ENCODE results near the gene QSOX2.
A peak's percentile ranks its signal among the peaks of the same experiment; 100 is the strongest.
"Not testable (repeated sequence)": the region's sequence is repeated elsewhere in the genome, so short reads cannot be mapped to it uniquely, and the experiment has no call there.

QSOX2 gene

GRCh38 chr9:136250676-136251075 is 5.1 kb upstream of the QSOX2 start:
- no peak for DNase-seq

GRCh38 chr9:136249877-136250559 is 4.4 kb upstream of the QSOX2 start:
- no peak for DNase-seq

DNA sequence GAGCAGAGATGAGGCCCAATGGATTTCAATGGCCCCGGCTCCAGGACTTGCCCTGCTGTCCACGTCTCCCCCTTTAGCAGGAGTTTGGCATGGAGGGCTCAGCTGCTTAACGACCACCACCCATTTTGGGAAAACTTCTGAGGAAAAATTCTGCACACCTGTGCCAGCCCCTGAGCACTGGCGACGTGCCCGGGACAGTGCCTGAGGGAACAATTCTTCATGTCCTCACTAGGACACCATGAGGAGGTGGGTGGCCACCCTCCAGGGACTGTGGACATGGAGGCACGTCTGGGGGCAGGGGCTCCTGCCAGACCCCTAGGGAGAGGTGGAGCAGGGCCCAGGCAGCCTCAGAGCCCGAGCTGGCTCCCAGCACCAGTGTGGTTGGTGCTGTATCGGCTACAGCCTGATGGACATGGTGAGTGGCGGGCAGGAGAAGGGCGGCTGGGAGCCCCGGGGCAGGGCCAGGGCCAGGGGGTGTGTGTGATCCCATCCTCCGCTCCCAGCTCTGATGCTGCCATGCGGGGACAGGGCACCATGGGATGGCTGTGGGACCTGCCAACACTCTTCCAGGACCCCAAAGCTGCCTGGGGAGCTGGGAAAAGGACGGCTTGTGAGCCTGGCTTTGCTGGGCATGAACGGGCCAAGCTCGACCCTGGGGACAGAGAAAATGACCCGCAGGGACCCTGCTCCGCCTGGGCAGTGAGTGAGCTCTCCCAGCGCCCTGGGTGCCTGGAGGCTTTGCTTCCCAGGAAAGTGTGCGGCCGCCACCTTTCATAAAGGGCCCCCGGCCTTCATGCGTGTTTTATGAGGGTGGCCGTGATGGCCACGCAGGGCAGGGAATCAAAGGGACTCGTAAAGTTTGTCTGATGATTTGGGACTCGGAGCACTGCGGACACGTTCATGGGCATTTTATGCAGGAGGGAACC is 3.6 kb upstream of the QSOX2 start:
- no peak for DNase-seq

DNA sequence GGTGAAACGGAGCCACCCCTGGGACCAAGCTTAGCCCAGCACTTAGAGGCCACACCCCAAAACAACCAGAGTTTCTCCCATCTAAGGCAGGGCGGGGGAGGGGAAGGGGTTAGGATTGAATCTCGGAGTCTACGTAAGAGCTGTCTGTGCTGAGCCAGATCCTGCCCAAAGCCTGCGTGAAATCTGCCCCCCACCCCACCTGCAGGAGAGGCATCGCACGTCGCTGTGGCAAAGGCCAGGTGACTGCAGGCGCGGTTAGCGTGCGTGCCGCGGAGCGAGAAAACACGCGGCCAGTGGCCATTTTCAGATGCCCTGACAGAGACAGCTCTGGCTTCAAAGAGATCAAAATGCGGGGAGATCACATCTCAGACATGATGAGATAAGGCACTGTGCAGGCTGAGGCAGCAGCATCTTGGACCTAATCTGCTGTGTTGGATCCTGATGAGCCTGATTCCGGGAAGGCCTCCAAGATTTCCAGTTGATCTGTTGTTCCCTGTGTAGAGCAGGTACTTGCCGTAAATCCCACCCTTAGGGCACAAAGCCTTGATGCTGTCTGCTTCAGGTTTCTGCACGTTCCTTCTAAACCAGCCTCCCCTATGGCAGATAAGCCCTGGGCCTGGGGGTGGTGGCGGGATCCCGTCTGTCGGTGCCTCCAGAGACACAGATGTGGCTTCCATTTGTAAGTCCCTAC is 2.5 kb upstream of the QSOX2 start:
- DNase-seq = no peak

- no peak for DNase-seq
These were observed 1.9 kb upstream of the QSOX2 start for GRCh38 chr9:136247551-136247916.

DNA sequence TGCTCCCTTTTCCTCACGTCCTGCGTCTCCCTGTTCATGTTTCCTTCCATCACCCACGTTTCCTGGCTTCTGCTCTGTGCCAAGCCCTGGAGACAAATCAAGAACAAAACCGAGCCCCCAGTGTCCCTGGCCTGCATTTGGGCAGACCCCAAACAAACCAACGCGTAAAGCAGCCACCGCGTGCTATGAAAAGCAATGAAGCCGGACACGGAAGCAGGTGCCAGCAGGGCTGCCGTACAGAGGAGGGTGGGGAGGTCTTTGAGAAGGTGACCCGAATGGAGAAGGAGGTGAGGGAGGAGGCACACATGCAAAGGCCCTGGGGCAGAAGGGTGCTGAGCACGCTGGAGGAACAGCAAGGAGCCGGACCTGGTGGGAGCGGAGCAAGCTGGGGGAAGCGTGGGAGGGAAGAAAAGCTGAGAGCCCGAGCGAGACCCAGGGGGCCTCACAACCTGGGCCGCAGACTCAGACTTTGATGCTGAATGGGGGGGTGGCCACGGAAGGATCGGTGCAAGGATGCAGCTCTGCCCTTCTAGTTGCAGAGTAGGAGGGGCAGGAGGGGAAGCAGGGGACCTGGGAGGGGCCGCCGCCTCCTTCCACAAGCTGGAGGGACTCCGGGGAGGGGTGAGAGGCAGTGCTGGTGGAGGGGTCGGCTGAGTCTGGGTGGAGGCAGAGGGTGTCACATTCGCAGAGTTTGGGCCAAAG is 1.4 kb upstream of the QSOX2 start:
- DNase-seq = no peak

GRCh38 chr9:136244969-136245218 is 718 bp downstream of the QSOX2 start:
- DNase-seq = no peak

DNA sequence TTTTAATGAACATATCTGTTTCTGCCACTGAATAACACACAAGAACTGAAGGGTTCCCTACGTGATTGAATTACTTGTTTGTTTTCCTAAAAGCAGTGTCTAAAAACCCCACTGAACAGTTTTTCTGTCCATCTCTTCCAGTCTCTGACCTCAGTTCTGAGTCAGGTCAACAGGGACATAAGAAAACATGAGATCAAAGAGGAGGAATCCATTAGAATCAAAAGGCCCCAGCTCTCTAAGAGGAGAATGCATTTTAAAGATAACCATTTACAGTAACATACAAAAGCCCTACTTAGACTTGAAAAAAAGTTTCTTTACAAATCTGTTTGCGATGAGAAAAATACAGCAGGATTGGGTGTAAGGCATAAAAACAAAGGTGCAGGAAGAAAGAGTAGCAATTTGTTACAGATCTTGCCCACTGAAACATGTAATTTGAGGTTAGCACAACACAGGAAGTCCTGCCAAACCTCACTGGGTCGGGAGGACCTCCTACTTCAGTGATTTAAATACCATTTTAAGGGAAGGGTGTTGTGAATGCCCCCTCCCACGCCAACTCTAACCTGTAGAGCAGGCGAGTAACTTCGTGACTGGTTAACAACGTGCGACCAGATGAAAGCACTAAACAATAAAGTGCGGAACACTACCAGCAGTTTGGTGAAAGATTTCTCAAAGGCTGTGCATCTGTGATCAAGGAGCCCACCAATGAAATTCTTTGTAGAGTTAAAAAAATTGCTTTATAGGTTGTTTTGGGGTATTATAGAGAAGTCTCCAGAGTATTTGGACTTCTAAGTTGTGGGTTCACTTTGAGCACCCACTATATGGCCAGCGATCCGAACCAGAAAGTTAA is 1.3 kb downstream of the QSOX2 start:
- peak; percentile 23 for DNase-seq

- no peak for DNase-seq
These were observed 2.0 kb downstream of the QSOX2 start for GRCh38 chr9:136243631-136244030.

DNA sequence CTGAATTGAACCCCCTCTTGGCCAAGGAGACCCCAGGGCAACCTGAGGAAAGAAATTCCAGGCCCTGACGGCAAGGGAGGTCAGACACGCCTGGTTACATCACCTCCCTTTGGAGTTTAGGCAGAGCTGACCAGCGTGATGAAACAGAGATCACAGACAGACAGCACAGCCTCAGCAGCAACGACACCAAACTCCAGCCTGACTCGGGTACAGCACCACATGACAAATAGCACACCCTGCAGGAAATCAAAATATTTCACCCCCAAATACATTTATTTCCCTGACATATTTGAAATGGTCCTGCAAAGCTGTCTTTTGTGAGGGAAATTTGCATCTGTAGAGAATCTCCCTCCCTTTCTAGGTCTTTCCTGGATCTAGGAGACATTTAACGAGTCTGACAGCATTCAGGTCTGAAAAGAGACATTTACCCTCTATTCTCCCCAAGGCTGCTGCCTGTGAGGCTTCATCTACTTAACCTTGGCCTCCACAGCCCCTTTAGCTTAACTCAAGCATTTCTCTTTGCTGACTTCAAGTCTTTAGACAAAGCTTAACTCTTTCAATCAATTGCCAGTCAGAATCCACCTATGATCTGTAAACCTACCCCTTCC is 2.6 kb downstream of the QSOX2 start:
- DNase-seq = no peak

DNA sequence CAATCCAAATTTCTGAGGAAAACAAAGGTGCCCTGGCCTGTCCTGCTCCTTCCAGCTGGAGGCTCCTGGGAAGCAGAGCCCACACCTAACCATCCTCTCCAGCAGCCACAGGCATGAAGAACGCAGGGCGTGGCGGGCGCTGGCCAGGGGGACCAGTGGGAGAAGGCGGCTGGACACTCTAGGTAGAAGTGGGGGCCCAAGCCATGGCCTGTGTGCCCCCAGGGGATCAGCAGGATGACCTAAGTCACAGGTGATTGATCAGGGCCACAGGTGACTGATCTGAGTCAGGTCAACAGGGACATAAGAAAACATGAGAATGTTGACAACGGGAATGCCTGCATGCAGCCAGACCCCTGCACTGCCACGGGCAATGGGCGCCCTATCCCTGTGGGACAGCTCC is 3.4 kb downstream of the QSOX2 start:
- no peak for DNase-seq

DNA sequence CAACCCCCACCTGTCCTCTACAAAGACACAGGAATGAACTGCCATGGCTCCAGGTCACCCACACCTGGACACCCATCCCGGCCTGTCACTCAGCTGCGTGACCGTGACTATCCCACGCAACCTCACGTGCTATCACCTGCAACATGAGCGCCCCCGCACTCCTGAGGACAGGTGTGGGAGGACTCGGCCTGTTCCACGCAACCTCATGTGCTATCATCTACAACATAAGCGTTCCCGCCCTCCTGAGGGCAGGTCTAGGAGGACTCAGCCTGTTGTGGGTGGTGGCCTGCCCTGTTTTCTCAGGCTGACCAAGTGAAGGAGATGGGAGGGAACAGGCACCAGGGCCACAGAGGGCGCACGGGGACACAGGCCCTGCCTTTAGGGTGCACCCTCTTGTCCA is 4.1 kb downstream of the QSOX2 start:
- DNase-seq = no peak

- no peak for DNase-seq
These were observed 4.7 kb downstream of the QSOX2 start for GRCh38 chr9:136240941-136241340.

DNA sequence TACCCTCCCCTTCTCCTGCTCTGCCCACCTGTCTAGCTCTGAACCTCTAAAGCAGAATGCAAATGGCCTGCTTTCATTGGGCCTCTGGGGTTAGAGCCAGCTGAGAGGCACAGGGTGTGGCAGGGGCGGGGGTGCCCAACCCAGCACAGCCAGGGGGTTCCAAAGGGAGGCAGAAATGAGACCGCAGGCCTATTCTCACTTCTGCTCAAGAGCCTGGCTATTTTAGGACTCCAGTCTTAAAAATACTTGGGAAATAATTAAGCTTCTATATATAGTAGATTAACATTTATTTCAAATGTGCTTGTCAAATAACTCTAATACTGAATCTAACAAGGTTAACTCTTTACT is 5.7 kb downstream of the QSOX2 start:
- no peak for DNase-seq

- no peak for DNase-seq
These were observed 6.3 kb downstream of the QSOX2 start for GRCh38 chr9:136239135-136239982.

DNA sequence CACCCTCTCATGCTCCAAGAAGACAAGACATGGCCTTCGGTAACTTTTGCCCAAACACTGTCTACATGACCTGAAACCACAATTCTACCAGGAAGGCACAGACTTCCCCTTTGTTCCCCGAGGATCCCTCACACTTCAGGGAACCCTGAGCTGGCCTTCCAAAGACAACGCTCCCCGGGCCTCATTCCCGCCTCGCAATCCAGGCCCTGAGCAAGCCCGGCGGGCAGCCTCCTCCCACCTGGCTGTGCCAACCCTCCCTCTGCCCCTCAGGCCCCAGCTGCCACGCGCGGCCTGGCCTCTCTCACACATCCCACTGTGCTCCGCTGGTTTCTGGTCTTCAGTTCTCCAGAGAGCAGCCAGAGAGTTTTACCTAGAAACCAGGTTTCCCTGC is 7.3 kb downstream of the QSOX2 start:
- no peak for DNase-seq

DNA sequence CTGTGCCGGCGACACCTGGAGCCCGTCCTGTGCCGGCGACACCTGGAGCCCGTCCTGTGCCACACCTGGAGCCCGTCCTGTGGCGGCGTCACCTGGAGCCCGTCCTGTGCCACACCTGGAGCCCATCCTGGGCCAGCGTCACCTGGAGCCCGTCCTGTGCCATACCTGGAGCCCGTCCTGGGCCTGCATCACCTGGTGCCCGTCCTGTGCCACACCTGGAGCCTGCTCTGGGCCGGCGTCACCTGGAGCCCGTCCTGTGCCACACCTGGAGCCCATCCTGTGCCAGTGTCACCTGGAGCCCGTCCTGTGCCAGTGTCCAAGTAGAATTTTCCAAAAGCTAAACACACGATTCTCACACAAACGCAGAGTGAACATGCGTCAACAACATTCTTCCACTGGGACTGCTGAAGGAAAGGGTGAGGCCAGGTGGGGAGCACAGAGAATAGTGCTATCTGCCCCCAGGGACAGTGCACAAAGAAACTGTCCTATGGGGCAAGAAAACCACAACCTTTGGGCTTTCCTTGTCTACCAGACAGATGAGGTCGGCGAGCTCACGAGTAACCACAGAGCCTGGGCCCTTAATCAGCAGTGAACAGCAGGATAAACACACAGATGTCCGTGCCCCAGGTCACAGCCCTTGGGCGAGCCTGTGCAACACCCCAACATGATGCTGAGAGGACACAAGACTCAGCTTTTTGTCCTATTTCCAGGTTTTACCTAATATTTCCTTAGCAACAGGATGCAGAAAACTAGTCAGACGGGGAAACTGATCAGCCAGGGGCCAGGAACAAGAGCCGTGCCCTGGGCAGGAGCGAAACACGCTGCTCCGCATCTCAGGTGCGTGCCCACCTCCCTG is 7.9 kb downstream of the QSOX2 start:
- DNase-seq = peak; percentile 66

DNA sequence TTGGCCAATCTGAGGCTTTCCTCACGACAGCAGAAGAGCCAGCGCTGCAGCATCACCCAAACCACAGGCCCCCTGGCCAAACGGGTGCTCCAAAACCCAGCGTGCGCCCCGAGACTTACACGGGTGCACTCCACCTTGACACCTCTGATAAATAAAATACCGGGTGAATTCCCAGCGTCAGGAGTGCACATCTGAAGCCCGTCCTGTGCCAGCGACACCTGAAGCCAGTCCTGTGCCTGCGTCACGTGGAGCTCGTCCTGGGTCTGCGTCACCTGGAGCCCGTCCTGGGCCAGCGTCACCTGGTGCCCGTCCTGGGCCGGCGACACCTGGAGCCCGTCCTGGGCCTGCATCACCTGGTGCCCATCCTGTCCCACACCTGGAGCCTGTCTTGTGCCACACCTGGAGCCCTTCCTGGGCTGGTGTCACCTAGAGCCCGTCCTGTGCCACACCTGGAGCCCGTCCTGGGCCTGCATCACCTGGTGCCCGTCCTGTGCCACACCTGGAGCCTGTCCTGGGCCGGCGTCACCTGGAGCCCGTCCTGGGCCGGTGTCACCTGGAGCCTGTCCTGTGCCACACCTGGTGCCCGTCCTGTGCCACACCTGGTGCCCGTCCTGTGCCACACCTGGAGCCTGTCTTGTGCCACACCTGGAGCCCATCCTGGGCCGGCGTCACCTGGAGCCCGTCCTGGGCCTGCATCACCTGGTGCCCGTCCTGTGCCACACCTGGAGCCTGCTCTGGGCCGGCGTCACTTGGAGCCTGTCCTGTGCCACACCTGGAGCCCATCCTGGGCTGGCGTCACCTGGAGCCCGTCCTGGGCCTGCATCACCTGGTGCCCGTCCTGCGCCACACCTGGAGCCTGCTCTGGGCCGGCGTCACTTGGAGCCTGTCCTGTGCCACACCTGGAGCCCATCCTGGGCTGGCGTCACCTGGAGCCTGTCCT is 8.9 kb downstream of the QSOX2 start:
- not testable (repeated sequence) for DNase-seq

Data from GF-D8 (cell line).